Neutrophil (primary cell): ENCODE measurements around the gene ST14.

Experiments
- H3K27ac ChIP-seq: fragments of 200-600 bp; sonication (generic); 2 replicates; pipeline ENCODE4 v1.5.1; 2016; ENCODE audit warnings: mild to moderate bottlenecking, moderate library complexity
- H3K27me3 ChIP-seq: fragments of 200-600 bp; sonication (generic); 2 replicates; pipeline ENCODE4 v1.6.0; 2016; ENCODE audit warnings: mild to moderate bottlenecking
- H3K36me3 ChIP-seq: fragments of 200-600 bp; sonication (generic); 2 replicates; pipeline ENCODE4 v1.5.1; 2017
- H3K4me1 ChIP-seq, 2 experiments: fragments of 200-600 bp in 1 of 2; sonication (generic) in 1 of 2; 1 replicate in 1 of 2; 2 replicates in 1 of 2; pipeline versions ENCODE4 v1.5.1 to v1.6.1; 2013 to 2016; ENCODE audit warnings: low read depth in 1 of 2, low read length in 1 of 2, mild to moderate bottlenecking in 1 of 2, moderate library complexity in 1 of 2; ENCODE audit not compliant: control insufficient read depth in 1 of 2, insufficient read depth in 1 of 2
- H3K4me3 ChIP-seq, 2 experiments: fragments of 200-600 bp in 1 of 2; sonication (generic) in 1 of 2; 1 replicate in 1 of 2; 2 replicates in 1 of 2; pipeline ENCODE4 v1.5.1; 2013 to 2016; ENCODE audit warnings: low read depth in 1 of 2, low read length in 1 of 2, mild to moderate bottlenecking in 1 of 2, moderate library complexity in 1 of 2
- H3K9me3 ChIP-seq: fragments of 200-600 bp; sonication (generic); 2 replicates; pipeline ENCODE4 v1.5.1; 2016
- CTCF ChIP-seq: fragments of 200-600 bp; sonication (generic); IDR thresholded peaks from 2 replicates; pipeline ENCODE4 v1.5.1; 2016; ENCODE audit warnings: antibody characterized with exemption

The ST14 gene

DNA sequence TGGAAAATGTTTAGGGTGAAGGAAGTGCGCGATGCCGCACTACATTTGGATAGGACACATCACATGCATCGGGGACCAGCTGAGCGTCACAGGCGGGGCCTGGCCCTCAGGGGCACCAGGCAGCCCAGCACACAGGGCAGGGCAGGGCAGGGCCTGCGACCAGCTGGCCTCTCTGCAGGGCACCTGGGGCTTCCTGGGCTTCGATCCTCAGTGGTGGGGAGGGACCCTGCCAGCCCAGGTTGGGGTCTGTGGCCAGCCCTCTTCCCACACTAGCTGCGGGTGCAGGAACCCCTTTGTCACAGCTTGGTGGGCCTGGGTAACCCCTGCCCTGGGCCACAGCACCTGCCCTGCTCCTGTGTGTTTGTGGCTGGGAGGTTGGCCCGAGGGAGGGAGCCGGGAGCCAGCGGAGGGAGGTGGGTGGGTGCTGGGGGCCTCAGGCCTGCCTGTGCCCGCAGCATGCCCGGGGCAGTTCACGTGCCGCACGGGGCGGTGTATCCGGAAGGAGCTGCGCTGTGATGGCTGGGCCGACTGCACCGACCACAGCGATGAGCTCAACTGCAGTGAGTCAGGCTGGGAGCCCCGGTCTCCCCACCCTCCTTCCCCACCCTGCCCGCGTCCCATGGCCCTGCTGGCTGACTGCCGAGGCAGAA, 37.9 kb downstream of the ST14 start:
- H3K27ac ChIP-seq, result no peak overlapping the region

GRCh38 chr11:130198292-130198691, 38.7 kb downstream of the ST14 start:
- H3K9me3 ChIP-seq, result no peaks in the 10 kb centered on the region
- H3K27ac ChIP-seq, result no peak overlapping the region
- no peak overlapping the region for H3K4me3 ChIP-seq
- H3K27me3 ChIP-seq, result peaks cover 5% of the 10 kb centered on the region
- no peaks in the 10 kb centered on the region for H3K4me1 ChIP-seq
- TF ChIP-seq CTCF, result no peak
- peaks cover 31% of the 10 kb centered on the region for H3K36me3 ChIP-seq

More for the DNA sequence above, 37.9 kb downstream of the ST14 start:
- no peaks in the 10 kb centered on the region for H3K4me1 ChIP-seq
- no peak overlapping the region for H3K4me3 ChIP-seq
- H3K9me3 ChIP-seq, result no peaks in the 10 kb centered on the region
- H3K27me3 ChIP-seq, result no peaks in the 10 kb centered on the region
- TF ChIP-seq CTCF, result no peak
- peaks cover 31% of the 10 kb centered on the region for H3K36me3 ChIP-seq

- Histone ChIP-seq H3K36me3 (peaks cover 31% of the 10 kb centered on the region), H3K4me3 (no peak overlapping the region), H3K27me3 (peaks cover 12% of the 10 kb centered on the region), H3K9me3 (no peaks in the 10 kb centered on the region), H3K27ac (no peak overlapping the region), H3K4me1 (no peaks in the 10 kb centered on the region)
- TF ChIP-seq CTCF, result no peak
Observed at GRCh38 chr11:130198964-130199363, 39.4 kb downstream of the ST14 start.

GRCh38 chr11:130199792-130200191, 40.2 kb downstream of the ST14 start:
- Histone ChIP-seq H3K4me3 (no peak overlapping the region), H3K27me3 (peaks cover 13% of the 10 kb centered on the region), H3K36me3 (peaks cover 31% of the 10 kb centered on the region), H3K4me1 (no peaks in the 10 kb centered on the region), H3K27ac (no peak overlapping the region), H3K9me3 (no peaks in the 10 kb centered on the region)
- no peak for TF ChIP-seq CTCF

DNA sequence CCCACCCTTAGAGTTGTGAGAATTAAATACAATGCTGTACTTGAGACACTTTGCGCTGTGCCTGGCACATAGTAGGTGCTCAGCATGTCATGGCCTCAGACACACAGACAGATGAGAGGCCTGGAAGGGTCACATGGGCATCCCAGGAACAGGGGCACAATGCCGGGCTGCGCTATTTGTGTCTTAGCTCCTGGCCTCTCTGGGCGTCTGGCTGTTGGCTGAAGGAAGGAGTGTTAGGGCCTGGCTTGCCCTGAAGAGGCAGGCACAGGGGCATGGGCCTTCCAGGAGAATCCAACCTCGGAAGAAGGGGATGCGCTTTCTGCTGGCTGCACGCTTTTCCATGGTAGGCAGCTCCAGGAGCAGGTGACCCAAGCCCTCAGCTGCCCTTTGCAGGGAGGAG, 41.4 kb downstream of the ST14 start:
- no peaks in the 10 kb centered on the region for H3K4me1 ChIP-seq
- H3K36me3 ChIP-seq, result peaks cover 31% of the 10 kb centered on the region
- no peak for TF ChIP-seq CTCF
- no peak overlapping the region for H3K4me3 ChIP-seq
- no peak overlapping the region for H3K27ac ChIP-seq
- H3K9me3 ChIP-seq, result no peaks in the 10 kb centered on the region
- H3K27me3 ChIP-seq, result peaks cover 13% of the 10 kb centered on the region
